Vagina (tissue), 2 donors: ENCODE data around the gene ZBTB11.

Experiments used
- POLR2A ChIP-seq, 2 donors: fragments of 450-650 bp; IDR thresholded peaks; one replicate each; pipeline ENCODE4 v1.6.1; 2017; ENCODE audit warnings: antibody characterized with exemption in 2 of 2, mild to moderate bottlenecking in 2 of 2, moderate library complexity in 2 of 2
- POLR2AphosphoS5 ChIP-seq, 2 donors: sonication (generic); formaldehyde crosslinking; IDR thresholded peaks; one replicate each; pipeline ENCODE4 v1.9.0; 2017; ENCODE audit warnings: antibody characterized with exemption in 2 of 2, mild to moderate bottlenecking in 2 of 2, low read depth in 1 of 2; ENCODE audit not compliant: insufficient read depth in 1 of 2
- TF ChIP-seq, protein P1 (sequence below), 3 experiments: fragments of 450-650 bp in 2 of 3; fragments of 200-600 bp in 1 of 3; sonication (generic) in 1 of 3; IDR thresholded peaks; one replicate each; pipeline ENCODE4 v1.5.1; 2017 to 2019; ENCODE audit warnings: antibody characterized with exemption in 3 of 3, mild to moderate bottlenecking in 2 of 3, moderate library complexity in 2 of 3

DNA sequence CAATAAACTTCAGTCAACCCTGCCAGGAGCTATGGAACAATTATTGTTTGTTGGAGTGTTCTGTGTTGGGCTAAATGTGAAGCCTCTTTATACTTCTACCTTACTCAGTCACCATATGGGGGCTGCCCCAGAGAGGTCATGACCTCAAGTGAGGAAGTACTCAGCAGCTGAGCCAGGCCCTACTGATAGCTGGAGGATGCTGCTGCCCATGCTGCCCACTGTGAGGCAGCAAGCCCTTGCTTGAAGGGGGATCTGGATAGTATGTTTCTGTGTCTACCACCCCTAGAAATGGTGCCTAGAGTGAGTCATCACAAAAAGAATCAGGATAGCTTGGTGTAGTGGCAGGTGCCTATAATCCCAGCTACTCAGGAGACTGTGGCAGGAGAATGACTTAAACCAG lies 14.0 kb upstream of the ZBTB11 start:
- TF ChIP-seq, protein P1, sequence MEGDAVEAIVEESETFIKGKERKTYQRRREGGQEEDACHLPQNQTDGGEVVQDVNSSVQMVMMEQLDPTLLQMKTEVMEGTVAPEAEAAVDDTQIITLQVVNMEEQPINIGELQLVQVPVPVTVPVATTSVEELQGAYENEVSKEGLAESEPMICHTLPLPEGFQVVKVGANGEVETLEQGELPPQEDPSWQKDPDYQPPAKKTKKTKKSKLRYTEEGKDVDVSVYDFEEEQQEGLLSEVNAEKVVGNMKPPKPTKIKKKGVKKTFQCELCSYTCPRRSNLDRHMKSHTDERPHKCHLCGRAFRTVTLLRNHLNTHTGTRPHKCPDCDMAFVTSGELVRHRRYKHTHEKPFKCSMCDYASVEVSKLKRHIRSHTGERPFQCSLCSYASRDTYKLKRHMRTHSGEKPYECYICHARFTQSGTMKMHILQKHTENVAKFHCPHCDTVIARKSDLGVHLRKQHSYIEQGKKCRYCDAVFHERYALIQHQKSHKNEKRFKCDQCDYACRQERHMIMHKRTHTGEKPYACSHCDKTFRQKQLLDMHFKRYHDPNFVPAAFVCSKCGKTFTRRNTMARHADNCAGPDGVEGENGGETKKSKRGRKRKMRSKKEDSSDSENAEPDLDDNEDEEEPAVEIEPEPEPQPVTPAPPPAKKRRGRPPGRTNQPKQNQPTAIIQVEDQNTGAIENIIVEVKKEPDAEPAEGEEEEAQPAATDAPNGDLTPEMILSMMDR (IDR thresholded peaks at IDR 0.05), result no peak
- TF ChIP-seq POLR2A (IDR thresholded peaks at IDR 0.05), result no peak
- TF ChIP-seq POLR2AphosphoS5 (IDR thresholded peaks at IDR 0.05; ENCODE audit: insufficient read depth in 1 of 2, low read depth in 1 of 2), result no peak
